ENCODE results near the gene UBR4. TPM values are rescaled to one million over a fixed set of nuclear protein-coding genes. Genes with fewer than 3 reads are reported as not detected.

The UBR4 gene
- total RNA-seq, 1 experiment from 2014 or later = 131 TPM

- Histone ChIP-seq H3K27ac (ENCODE audit: insufficient read length, low read depth, low read length) (no peak overlapping the region), H4K5ac (ENCODE audit: insufficient read length, low read depth, low read length) (no peak overlapping the region), H3K14ac (ENCODE audit: insufficient read depth, low read length) (no peak overlapping the region), H3K4me2 (ENCODE audit: insufficient read depth, insufficient read length, low read length) (no peak overlapping the region), H4K20me1 (ENCODE audit: control insufficient read depth, insufficient read depth, insufficient read length) (no peaks in the 10 kb centered on the region), H3K23me2 (ENCODE audit: insufficient read length, low read depth, low read length, poor library complexity, severe bottlenecking) (no peaks in the 10 kb centered on the region), H4K91ac (ENCODE audit: insufficient read length, low read depth, low read length) (no peak overlapping the region), H3K79me2 (ENCODE audit: insufficient read depth, low read length) (no peaks in the 10 kb centered on the region), H3K4me1 (ENCODE audit: insufficient read depth, low read length) (no peaks in the 10 kb centered on the region), H2BK12ac (ENCODE audit: insufficient read length, low read depth, low read length) (no peak overlapping the region), H2AK5ac (ENCODE audit: insufficient read length, low read length) (no peak overlapping the region), H2AFZ (ENCODE audit: low read length) (no peak overlapping the region), H2BK120ac (ENCODE audit: low read depth, low read length, poor library complexity, severe bottlenecking) (no peak overlapping the region), H3K9ac (ENCODE audit: extremely low read depth, insufficient read length, low read length) (no peak overlapping the region), H2BK20ac (ENCODE audit: low read depth, low read length, poor library complexity, severe bottlenecking) (no peak overlapping the region), H3K9me3 (ENCODE audit: control insufficient read depth, low read depth, low read length) (no peaks in the 10 kb centered on the region), H3K79me1 (ENCODE audit: insufficient read depth, low read depth, low read length, poor library complexity, severe bottlenecking) (no peaks in the 10 kb centered on the region), H4K8ac (replicated peaks; ENCODE audit: insufficient read length, low read depth, low read length) (no peak overlapping the region), H2BK15ac (ENCODE audit: low read depth, low read length) (no peak overlapping the region), H3K23ac (ENCODE audit: insufficient read length, low read depth, low read length) (no peak overlapping the region), H2BK5ac (ENCODE audit: insufficient read length, low read length) (no peak overlapping the region), H3K18ac (ENCODE audit: insufficient read length, low read depth, low read length) (no peak overlapping the region), H3K4ac (ENCODE audit: low read depth, low read length) (no peak overlapping the region), H3K56ac (ENCODE audit: insufficient read length, low read depth, low read length) (no peak overlapping the region), H3K27me3 (ENCODE audit: insufficient read depth, low read length) (no peaks in the 10 kb centered on the region), H3T11ph (ENCODE audit: low read length) (no peak overlapping the region)
- Mint-ChIP-seq H3K27ac (peak overlapping the region in 1 of 3 experiments; percentile 92; a peak in 1 of 7 replicates), H3K4me1 (peaks cover 7 to 19% of the 10 kb centered on the region in 2 experiments), H3K4me3 (peak overlapping the region in 1 of 2 experiments; percentile 63; a peak in 2 of 5 replicates), H3K27me3 (ENCODE audit: low read depth) (peaks cover 10% of the 10 kb centered on the region; the same call in 1 of the 2 replicates), H3K36me3 (ENCODE audit: insufficient read depth in 1 of 3, low read depth in 3 of 3) (no peaks in the 10 kb centered on the region), H3K9me3 (no peaks in the 10 kb centered on the region; a peak in 1 of 5 replicates)
- DNase-seq = peak; percentile 45
- no peak for TF ChIP-seq CTCF (conservative IDR thresholded peaks at IDR 0.05)
- no CpG with 5 or more reads among the region's 18 CpGs for WGBS (ENCODE audit: extremely low coverage, insufficient read length, low lambda C conversion rate)
These were observed 167.1 kb downstream of the UBR4 start for GRCh38 chr1:19042675-19043578.
